Tibial nerve (tissue), 4 donors: ENCODE results near the gene STK16. TPM values are rescaled to one million over a fixed set of nuclear protein-coding genes. Genes with fewer than 3 reads are reported as not detected.

ENCODE experiments used
- DNase-seq, 2 donors: peaks; one replicate each; pipeline ENCODE4 v3.0.0-alpha.2; 2019; ENCODE audit warnings: low spot score in 2 of 2
- H3K27ac ChIP-seq, 4 donors: fragments of 200-600 bp; sonication (generic) in 3 of 4; one replicate each; pipeline ENCODE4 v1.5.1; 2017 to 2019; ENCODE audit warnings: mild to moderate bottlenecking in 1 of 4
- H3K27me3 ChIP-seq, 2 donors: fragments of 200-600 bp; sonication (generic) in 1 of 2; one replicate each; pipeline versions ENCODE4 v1.5.1 to v1.6.0; 2017 to 2019
- H3K36me3 ChIP-seq, 3 donors: fragments of 200-600 bp; sonication (generic); one replicate each; pipeline ENCODE4 v1.5.1; 2018 to 2019
- H3K4me1 ChIP-seq, 4 donors: fragments of 200-600 bp; sonication (generic) in 3 of 4; one replicate each; pipeline ENCODE4 v1.5.1; 2017 to 2019
- H3K4me3 ChIP-seq, 4 donors: fragments of 200-600 bp; sonication (generic) in 3 of 4; one replicate each; pipeline ENCODE4 v1.5.1; 2017 to 2019; ENCODE audit warnings: mild to moderate bottlenecking in 1 of 4, moderate library complexity in 1 of 4
- H3K9me3 ChIP-seq, 4 donors: fragments of 200-600 bp; sonication (generic) in 3 of 4; one replicate each; pipeline ENCODE4 v1.5.1; 2017 to 2019
- EP300 ChIP-seq, 2 donors: sonication (generic); formaldehyde crosslinking; IDR thresholded peaks; one replicate each; pipeline ENCODE4 v1.6.1; 2017; ENCODE audit warnings: antibody characterized with exemption in 2 of 2, mild to moderate bottlenecking in 1 of 2
- POLR2A ChIP-seq, 2 donors: fragments of 450-650 bp; IDR thresholded peaks; one replicate each; pipeline ENCODE4 v1.6.1; 2017; ENCODE audit warnings: antibody characterized with exemption in 2 of 2, mild to moderate bottlenecking in 2 of 2, moderate library complexity in 2 of 2
- WGBS, 2 donors: methylation state at CpG; one replicate each; pipeline ENCODE4 v1.1.5; 2018; 5-methylcytosine and 5-hydroxymethylcytosine counted together
- total RNA-seq, 4 donors: library from RNA; depleted of rRNA; stranded (reverse); fragments of >200 nt; gene quantifications; one replicate each; pipeline ENCODE4 v1.1.0, GENCODE V29; 2016
- TF ChIP-seq, protein P1 (sequence below), 5 experiments: fragments of 200-600 bp in 3 of 5; fragments of 450-650 bp in 2 of 5; sonication (generic) in 3 of 5; IDR thresholded peaks; one replicate each; pipeline ENCODE4 v1.5.1; 2016 to 2019; ENCODE audit warnings: antibody characterized with exemption in 5 of 5, mild to moderate bottlenecking in 3 of 5, moderate library complexity in 2 of 5

The STK16 gene
- total RNA-seq, 4 donors from 2014 or later, result 9.6 to 17.7 (median 15.3) TPM

DNA sequence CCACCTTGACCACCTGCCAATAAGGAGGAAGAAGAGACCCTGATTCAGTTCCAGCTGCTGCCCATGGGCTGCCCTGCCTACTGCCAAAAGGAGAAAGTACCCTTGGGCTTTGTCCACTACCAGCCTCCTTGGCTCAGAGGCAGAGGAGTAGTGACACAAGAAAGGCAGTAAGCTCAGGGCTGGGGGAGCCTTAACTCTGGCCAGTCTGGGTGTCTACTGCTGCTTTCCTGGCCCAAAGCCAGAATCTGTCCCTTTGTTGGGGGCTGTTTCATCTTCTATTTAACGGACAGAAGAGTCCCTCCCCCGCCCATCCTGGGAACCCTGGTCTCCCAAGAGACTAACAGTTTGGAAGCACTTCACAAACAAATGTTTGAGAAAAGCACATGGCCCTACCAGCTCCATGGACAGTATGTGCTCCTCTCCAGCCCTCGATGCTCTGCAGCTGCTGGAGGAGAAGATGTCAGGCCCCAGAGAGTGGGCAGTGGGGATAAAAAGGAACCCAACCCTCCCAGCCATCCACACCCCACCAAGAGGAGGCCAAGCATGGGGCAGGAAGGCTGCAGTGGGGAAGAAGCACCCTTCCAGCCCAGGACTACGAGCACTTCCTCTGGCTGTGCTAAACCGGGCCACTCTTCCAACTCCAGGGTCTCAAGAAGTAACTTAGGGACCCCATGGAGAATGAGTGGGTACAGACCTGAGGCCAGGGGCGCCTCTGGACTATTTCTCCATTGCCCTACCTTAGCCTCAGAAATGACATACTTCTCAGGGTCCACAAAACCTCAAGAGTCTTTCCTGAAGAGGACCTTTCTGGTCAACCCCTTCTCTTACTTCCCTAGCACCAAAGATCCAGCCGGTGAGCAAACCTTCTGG is 17.0 kb upstream of the STK16 start:
- 35% methylated on average over 7 of the region's 7 CpGs for WGBS, 2 donors
- no peak for DNase-seq
- peak overlapping the region; percentile 64 to 98 (median 87) for H3K4me3 ChIP-seq
- peak overlapping the region; percentile 96 to 99 (median 96) for H3K27ac ChIP-seq
- peaks cover 4 to 56% (median 20%) of the 10 kb centered on the region in 3 donors for H3K36me3 ChIP-seq
- H3K9me3 ChIP-seq, result no peaks in the 10 kb centered on the region
- peaks cover 0 to 44% (median 17%) of the 10 kb centered on the region in 4 donors for H3K4me1 ChIP-seq
- no peaks in the 10 kb centered on the region for H3K27me3 ChIP-seq
- no peak for TF ChIP-seq EP300 (IDR thresholded peaks at IDR 0.05)
- TF ChIP-seq POLR2A (IDR thresholded peaks at IDR 0.05), result no peak

DNA sequence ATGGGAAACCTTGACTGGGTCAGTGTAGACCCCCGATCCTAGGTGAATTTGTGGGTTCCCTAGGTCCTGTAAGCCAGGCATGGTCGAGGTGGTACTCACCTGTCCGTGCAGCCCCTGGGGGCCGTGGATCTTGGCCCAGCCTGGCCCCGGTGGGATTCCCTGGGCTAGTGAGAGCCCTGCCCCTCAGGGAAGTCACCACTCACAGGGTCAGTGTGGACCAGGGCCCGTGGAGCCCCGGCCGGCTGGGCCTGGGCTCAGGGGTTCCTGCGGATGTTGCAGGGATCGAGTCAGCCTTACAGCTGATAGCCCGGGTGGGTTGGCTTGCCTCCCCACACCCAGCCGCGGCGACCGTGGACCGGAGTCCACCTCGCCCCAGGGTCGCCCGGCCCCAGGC is 16.4 kb upstream of the STK16 start:
- no peak for TF ChIP-seq POLR2A (IDR thresholded peaks at IDR 0.05)
- TF ChIP-seq EP300 (IDR thresholded peaks at IDR 0.05), result no peak
- TF ChIP-seq, protein P1, sequence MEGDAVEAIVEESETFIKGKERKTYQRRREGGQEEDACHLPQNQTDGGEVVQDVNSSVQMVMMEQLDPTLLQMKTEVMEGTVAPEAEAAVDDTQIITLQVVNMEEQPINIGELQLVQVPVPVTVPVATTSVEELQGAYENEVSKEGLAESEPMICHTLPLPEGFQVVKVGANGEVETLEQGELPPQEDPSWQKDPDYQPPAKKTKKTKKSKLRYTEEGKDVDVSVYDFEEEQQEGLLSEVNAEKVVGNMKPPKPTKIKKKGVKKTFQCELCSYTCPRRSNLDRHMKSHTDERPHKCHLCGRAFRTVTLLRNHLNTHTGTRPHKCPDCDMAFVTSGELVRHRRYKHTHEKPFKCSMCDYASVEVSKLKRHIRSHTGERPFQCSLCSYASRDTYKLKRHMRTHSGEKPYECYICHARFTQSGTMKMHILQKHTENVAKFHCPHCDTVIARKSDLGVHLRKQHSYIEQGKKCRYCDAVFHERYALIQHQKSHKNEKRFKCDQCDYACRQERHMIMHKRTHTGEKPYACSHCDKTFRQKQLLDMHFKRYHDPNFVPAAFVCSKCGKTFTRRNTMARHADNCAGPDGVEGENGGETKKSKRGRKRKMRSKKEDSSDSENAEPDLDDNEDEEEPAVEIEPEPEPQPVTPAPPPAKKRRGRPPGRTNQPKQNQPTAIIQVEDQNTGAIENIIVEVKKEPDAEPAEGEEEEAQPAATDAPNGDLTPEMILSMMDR (IDR thresholded peaks at IDR 0.05), result no peak
- H3K27me3 ChIP-seq, result no peaks in the 10 kb centered on the region
- H3K27ac ChIP-seq, result peak overlapping the region; percentile 96 to 99 (median 96)
- H3K4me3 ChIP-seq, result peak overlapping the region; percentile 64 to 98 (median 87)
- peaks cover 0 to 44% (median 17%) of the 10 kb centered on the region in 4 donors for H3K4me1 ChIP-seq
- 7 to 14% methylated on average over 5 to 10 of the region's 19 CpGs for WGBS, 2 donors
- peaks cover under 1 to 56% (median 20%) of the 10 kb centered on the region in 3 donors for H3K36me3 ChIP-seq
- H3K9me3 ChIP-seq, result no peaks in the 10 kb centered on the region
- no peak for DNase-seq

DNA sequence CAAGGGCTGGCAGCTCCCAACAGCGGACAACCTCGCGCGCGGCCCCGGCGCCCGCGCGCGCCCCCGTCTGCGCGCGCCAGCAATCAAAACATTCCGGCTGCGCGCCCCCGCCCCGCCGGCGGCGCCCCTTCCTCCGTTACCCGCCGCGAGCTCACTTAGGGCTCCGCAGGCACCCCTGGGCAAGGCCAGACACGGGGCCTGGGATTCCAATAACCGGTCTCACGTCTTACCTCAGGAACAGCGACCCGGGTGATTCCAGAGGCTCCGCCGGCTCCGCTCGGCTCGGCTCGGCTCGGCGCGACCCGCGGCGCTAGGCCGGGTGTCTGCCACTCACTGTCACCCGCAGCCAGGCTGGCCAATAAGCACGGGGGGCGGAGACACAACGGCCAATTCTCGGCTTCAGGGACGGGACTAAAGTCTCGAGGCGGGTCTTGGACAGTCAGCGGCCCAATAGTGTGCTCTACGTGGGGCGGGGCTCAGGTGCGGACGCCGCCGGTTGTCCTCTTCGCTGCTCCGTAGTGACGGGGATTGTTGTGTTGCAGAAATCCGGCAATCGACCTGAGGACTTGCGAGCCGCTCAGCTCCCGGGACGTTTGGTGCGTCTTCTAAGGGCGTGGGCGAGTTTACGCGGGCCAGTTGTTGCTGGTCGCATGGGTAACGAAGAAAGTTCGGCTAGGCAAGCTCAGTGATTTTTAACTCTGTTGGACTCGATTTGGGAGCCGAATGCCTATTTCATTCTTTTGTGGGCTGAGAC is 15.8 kb upstream of the STK16 start, which contains the start of the genes ANKZF1 and ATG9A:
Gene ANKZF1, plus strand, starts transcription at position 502 of the 754 bp plus-strand sequence. CDS start 452 bp downstream, outside the sequence.
Gene ATG9A, minus strand, starts transcription at position 332 of the 754 bp plus-strand sequence. CDS start 1,612 bp downstream, outside the sequence.
- Histone ChIP-seq H3K27ac (peak within 1 kb of the TSS; percentile 96 to 99 (median 96)), H3K4me3 (peak within 1 kb of the TSS; percentile 64 to 98 (median 87)), H3K9me3 (no peaks in the 10 kb centered on the region), H3K4me1 (peaks cover 0 to 44% (median 17%) of the 10 kb centered on the region in 4 donors), H3K27me3 (no peaks in the 10 kb centered on the region), H3K36me3 (peaks cover 0 to 56% (median 20%) of the 10 kb centered on the region in 3 donors)
- 0 to 1% methylated on average over 32 to 46 of the region's 80 CpGs for WGBS, 2 donors
- TF ChIP-seq EP300 (IDR thresholded peaks at IDR 0.05) (peak; percentile 59 to 97), POLR2A (IDR thresholded peaks at IDR 0.05) (peak; percentile 33 to 85)
- TF ChIP-seq, protein P1 (IDR thresholded peaks at IDR 0.05), result peak in 1 of 5 experiments; percentile 49
- DNase-seq, result peak; percentile 97 to 98

DNA sequence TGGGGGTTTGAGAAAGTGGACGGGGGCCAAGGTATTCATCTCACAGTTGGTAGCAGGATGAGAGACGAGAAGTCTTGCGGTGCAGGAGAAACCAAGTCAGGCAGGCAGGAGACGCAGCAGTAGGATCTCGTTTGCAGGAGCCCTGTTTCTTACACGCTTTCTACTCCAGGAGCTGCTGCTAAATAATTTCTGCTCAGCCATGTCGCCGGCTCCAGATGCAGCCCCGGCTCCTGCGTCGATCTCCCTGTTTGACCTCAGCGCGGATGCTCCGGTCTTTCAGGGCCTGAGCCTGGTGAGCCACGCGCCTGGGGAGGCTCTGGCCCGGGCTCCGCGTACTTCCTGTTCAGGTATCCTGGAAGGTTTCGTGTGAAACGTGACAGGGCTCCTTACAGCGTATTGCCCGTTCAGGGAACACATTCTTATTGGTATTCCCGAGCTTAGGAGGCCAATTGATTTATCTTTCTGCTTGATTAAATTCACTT is 15.2 kb upstream of the STK16 start:
- TF ChIP-seq, protein P1 (IDR thresholded peaks at IDR 0.05), result no peak
- TF ChIP-seq POLR2A (IDR thresholded peaks at IDR 0.05), result no peak
- no peak for TF ChIP-seq EP300 (IDR thresholded peaks at IDR 0.05)
- H3K27ac ChIP-seq, result peak overlapping the region; percentile 82 to 99 (median 96)
- DNase-seq, result peak in 1 of 2 donors; percentile 39
- 1% methylated on average over 24 of the region's 24 CpGs for WGBS, 2 donors
- peaks cover 0 to 56% (median 24%) of the 10 kb centered on the region in 3 donors for H3K36me3 ChIP-seq
- H3K27me3 ChIP-seq, result no peaks in the 10 kb centered on the region
- H3K4me1 ChIP-seq, result peaks cover 0 to 44% (median 17%) of the 10 kb centered on the region in 4 donors
- H3K9me3 ChIP-seq, result no peaks in the 10 kb centered on the region
- H3K4me3 ChIP-seq, result peak overlapping the region; percentile 64 to 98 (median 87)

DNA sequence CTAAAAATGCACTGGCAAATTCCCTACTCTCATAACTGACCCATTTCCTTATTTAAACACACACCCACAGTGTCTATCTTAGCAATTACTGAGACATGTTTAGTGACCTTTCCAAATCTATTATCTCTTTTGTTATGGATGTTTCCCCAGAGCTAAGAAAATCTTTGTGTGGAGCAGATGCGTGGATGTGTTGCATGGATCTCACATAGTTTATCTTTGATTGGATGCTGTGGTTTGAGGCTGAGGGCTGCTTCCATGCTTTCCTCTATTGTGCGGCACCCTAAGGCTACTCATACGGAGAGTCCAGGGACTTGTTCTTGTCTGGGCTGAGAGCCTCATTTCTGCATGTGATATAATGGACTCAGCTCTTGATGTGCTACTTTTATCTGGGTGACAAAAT is 10.9 kb upstream of the STK16 start:
- WGBS, 2 donors, result 85 to 89% methylated on average over 3 of the region's 3 CpGs
- Histone ChIP-seq H3K36me3 (peaks cover 0 to 81% (median 35%) of the 10 kb centered on the region in 3 donors), H3K4me1 (peaks cover 0 to 25% (median 4%) of the 10 kb centered on the region in 4 donors), H3K27ac (no peak overlapping the region), H3K9me3 (no peaks in the 10 kb centered on the region), H3K27me3 (no peaks in the 10 kb centered on the region), H3K4me3 (no peak overlapping the region)
- DNase-seq, result no peak
- TF ChIP-seq, protein P1 (IDR thresholded peaks at IDR 0.05), result no peak
- TF ChIP-seq EP300 (IDR thresholded peaks at IDR 0.05) (no peak), POLR2A (IDR thresholded peaks at IDR 0.05) (no peak)
